ENCODE measurements around the gene NCDN.
"Not testable (repeated sequence)": the region's sequence is repeated elsewhere in the genome, so short reads cannot be mapped to it uniquely, and the experiment has no call there.

Gene NCDN

GRCh38 chr1:35569936-35570335 is 12.3 kb downstream of the NCDN start:
- no peak for DNase-seq (ENCODE audit: low read depth)

DNA sequence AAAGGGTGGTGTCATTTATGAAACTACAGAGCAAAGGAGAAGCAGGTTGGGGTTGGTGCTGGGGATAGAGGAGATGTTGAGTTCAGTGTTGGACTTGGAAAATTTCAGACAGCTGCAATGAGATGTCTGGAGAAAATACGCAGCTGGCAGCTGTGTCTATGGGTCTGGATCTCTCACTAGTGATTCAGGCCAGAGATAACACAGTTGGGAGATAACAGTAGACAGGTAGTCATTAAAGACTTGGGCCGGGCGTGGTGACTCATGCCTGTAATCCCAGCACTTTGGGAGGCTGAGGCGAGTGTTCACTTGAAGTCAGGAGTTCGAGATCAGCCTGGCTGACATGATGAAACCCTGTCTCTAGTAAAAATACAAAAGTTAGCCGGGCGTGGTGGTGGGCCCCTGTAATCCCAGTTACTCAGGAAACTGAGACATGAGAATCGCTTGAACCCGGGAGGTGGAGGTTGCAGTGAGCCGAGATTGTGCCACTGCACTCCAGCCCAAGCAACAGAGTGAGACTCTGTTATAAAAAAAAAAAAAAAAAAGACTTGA is 13.1 kb downstream of the NCDN start:
- no peak for DNase-seq (ENCODE audit: low read depth)

DNA sequence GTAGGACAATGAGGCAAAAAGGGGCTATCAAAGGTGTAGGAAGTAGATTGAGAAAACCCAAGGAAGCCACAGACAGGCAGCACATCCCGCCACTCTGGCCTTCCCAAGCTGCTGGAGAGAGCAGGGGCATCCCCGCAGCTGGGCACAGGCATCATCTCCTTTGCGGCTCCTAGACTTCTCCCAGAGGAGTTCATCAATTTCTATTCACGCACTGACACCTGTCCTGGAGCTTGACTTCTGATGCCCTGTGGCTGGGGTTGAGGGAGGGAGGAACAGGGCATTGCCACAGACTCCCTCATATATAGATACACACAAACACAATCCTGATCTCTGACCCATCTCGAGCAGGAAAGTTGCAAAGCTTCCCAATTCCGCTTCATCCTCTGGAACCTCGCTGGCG is 13.7 kb downstream of the NCDN start:
- DNase-seq (ENCODE audit: low read depth), result no peak

- no peak for DNase-seq (ENCODE audit: low read depth)
Measured at GRCh38 chr1:35572296-35572695, 14.7 kb downstream of the NCDN start.

- DNase-seq (ENCODE audit: low read depth), result no peak
Measured at GRCh38 chr1:35573198-35574124, 15.9 kb downstream of the NCDN start, which contains the start of gene TFAP2E. Gene TFAP2E (plus strand): TSS chr1:35573314. CDS start chr1:35573578, 264 bp downstream.

DNA sequence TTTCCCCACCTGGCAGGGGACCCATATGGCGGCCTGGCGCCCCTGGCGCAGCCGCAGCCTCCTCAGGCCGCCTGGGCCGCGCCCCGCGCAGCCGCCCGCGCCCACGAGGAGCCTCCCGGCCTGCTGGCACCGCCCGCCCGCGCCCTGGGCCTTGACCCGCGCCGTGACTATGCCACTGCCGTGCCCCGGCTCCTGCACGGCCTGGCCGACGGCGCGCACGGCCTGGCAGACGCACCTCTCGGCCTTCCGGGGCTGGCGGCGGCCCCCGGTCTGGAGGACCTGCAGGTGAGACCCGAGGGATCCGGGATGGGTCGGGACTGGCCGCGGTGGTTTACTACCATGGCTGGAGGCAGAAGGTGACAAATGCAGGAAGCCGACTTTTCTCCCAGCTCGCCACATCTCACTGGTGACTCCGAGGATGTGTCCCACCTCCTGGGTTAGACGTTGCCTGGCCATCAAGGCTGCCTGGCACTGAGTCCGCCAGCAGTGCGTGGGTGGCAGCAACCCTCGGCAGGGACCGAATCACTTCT is 16.6 kb downstream of the NCDN start:
- DNase-seq (ENCODE audit: low read depth), result no peak

DNA sequence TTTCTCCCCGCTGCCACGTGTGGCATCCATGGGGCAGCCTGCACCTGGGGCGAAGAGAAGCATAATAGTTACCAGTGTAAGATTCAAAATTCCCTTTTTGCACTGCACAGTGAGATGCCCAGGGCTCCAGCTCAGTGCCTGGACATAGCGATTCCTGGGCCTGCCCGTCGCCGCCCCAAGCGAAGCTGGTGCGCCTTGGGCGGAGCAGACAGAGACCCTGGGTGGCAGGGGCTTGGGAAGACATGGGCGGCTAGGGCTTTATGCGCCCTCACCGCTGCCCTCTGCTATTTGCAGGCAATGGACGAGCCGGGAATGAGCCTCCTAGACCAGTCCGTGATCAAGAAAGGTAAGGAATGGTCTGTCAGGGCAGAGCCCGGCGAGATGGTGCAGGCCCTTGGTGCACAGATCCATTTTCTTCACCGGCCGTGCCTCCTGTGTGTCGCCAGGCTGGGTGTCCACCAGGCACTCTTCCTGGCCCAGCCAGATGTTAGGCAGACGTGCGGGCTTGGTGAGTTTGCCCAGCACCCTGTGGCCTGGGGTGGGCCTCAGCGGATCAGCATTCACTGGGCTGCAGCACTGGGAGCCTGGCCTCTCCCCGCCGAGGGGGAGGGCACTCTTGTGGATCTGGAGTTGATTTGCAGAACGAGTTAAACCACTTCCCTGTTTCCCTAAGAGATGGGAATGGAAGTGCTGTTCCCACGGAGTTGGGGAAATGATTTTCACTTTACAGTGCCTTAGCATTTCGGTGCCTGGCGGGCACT is 17.2 kb downstream of the NCDN start:
- DNase-seq (ENCODE audit: low read depth), result no peak

- no peak for DNase-seq (ENCODE audit: low read depth)
Measured at GRCh38 chr1:35575416-35575958, 17.9 kb downstream of the NCDN start.

GRCh38 chr1:35576061-35576765 is 18.6 kb downstream of the NCDN start:
- DNase-seq (ENCODE audit: low read depth), result no peak

- not testable (repeated sequence) for DNase-seq (ENCODE audit: low read depth)
Measured at GRCh38 chr1:35576766-35577070, 19.1 kb downstream of the NCDN start.

DNA sequence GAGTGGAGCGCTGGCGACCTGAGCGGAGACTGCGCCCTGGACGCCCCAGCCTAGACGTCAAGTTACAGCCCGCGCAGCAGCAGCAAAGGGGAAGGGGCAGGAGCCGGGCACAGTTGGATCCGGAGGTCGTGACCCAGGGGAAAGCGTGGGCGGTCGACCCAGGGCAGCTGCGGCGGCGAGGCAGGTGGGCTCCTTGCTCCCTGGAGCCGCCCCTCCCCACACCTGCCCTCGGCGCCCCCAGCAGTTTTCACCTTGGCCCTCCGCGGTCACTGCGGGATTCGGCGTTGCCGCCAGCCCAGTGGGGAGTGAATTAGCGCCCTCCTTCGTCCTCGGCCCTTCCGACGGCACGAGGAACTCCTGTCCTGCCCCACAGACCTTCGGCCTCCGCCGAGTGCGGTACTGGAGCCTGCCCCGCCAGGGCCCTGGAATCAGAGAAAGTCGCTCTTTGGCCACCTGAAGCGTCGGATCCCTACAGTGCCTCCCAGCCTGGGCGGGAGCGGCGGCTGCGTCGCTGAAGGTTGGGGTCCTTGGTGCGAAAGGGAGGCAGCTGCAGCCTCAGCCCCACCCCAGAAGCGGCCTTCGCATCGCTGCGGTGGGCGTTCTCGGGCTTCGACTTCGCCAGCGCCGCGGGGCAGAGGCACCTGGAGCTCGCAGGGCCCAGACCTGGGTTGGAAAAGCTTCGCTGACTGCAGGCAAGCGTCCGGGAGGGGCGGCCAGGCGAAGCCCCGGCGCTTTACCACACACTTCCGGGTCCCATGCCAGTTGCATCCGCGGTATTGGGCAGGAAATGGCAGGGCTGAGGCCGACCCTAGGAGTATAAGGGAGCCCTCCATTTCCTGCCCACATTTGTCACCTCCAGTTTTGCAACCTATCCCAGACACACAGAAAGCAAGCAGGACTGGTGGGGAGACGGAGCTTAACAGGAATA is 19.7 kb downstream of the NCDN start:
- DNase-seq (ENCODE audit: low read depth), result no peak

- DNase-seq (ENCODE audit: low read depth), result no peak
Measured at GRCh38 chr1:35580949-35581388, 23.4 kb downstream of the NCDN start.

DNA sequence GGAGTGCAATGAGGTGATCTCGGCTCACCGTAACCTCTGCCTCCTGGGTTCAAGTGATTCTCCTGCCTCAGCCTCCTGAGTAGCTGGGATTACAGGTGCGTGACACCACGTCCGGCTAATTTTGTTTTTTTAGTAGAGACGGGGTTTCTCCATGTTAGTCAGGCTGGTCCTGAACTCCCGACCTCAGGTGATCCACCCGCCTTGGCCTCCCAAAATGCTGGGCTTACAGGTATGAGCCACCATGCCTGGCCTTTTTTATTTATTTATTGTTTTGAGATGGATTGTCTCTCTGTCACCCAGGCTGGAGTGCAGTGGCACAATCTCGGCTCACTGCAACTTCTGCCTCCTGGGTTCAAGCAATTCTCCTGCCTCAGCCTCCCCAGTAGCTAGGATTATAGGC is 24.0 kb downstream of the NCDN start:
- not testable (repeated sequence) for DNase-seq (ENCODE audit: low read depth)

DNA sequence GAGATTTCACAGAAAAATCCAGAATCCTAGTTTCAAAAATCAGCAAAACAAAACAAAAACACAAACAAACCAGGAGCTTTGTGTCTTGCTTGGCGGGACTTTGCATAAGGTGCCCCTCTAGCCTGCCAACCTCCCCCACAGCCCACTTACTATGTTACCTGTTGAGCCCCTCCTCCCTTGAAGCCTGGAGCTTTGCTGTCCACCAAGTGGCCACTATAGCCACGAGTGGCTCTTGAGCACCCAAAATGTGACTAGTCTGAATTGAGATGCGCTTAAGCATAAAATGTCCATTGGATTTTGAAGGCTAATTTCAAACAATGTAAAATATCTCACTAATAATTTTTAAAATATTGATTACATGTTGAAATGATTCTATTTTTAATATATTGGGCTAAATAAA is 27.7 kb downstream of the NCDN start:
- DNase-seq (ENCODE audit: low read depth), result no peak

- DNase-seq (ENCODE audit: low read depth), result not testable (repeated sequence)
Measured at GRCh38 chr1:35585805-35586204, 28.2 kb downstream of the NCDN start.

- DNase-seq (ENCODE audit: low read depth), result no peak
Measured at GRCh38 chr1:35586808-35587207, 29.2 kb downstream of the NCDN start.

DNA sequence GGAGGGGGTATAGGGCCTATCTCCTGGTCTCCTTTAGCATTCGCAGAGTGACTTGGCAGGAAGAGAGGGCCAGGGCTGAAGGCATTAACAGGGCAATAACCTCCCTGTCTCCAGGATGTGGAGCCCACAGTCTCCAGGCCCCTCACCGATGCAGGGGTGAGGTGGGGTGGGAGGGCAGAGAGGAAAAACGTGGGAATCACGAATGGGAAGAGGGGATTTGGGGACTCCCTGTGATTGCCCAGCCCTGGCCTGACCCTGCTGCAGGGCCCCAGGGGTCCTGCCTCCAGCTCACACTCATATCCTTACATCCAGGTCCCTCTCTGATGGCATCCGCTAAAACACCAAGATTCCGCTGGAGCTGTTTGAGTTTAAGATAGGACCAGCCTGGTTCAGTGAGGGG is 30.1 kb downstream of the NCDN start:
- DNase-seq (ENCODE audit: low read depth), result no peak

- DNase-seq (ENCODE audit: low read depth), result no peak
Measured at GRCh38 chr1:35588197-35588910, 30.8 kb downstream of the NCDN start.

GRCh38 chr1:35589516-35590427 is 32.2 kb downstream of the NCDN start:
- DNase-seq (ENCODE audit: low read depth), result no peak
